Erythroblast (primary cell): Measurements from ENCODE around the gene CCDC80.
A peak's percentile ranks its signal among the peaks of the same experiment; 100 is the strongest.

Source experiments
- DNase-seq, 2 experiments: peaks; one replicate each; lab custom pipeline; 2025; lab: John Stamatoyannopoulos, UW
- GATA1 ChIP-seq: IDR thresholded peaks from 2 replicates; pipeline ENCODE4 v1.6.1; 2011; ENCODE audit warnings: low read depth, mild to moderate bottlenecking, control low read depth, low read length, moderate library complexity
- POLR2A ChIP-seq: IDR thresholded peaks from 2 replicates; pipeline ENCODE4 v1.6.1; 2011; ENCODE audit warnings: mild to moderate bottlenecking, low read length

The CCDC80 gene

DNA sequence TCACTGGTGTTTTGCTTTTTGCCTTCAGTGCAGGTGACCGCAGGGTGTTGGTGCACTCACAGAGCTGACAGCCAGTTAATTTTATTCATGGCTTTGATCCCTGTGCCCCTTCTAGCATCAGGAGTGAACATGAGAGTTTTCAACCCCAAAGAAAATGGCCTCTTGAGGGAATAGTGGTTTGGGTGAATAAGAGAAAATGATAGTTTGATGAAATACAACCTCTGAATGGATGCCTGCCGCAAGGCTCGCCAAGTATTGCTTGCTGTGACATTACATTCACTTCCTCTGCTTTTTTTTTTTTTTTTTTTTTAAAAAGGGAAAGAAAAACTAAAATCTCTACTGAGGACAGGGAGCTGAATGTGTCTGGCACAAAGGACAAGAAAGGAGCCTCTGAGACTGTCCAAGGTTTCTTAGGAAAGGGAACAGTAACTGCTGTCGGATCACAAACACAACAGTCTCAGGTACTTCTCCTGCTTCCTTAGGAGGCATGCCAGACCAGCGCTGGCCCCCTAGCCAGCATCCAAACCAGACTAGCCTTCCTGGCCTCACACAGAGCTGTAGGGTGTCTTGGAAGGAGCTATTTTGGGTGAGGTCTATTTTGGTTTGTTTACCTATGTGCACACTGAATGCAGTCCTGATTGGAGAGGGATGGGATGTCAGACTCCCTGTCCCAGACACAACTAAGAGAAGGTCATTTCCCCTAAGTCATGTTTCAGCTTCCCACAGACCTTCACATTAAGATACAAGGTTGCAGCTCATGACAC lies 29.0 kb downstream of the CCDC80 start:
- no peak for TF ChIP-seq GATA1
- TF ChIP-seq POLR2A: no peak
- no peak for DNase-seq

DNA sequence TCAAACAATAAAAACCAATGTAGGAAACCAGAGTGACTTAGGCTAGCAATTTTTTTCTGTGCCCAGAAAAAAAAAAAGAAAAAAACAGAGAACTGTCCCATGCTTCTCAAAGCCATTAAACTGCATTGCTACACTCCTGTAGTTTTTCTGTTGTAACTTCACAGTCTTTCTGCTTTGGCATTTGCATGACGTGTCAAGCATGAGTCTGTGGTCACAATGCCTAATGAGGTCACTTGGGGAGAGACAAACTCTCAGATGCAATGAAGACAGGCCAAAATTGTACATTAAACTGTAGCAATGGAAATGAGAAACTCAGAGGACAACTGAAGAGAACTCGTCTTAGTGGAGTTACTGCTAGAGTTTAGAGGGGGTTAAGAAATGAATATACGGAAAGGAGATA lies 30.8 kb downstream of the CCDC80 start:
- no peak for TF ChIP-seq GATA1
- TF ChIP-seq POLR2A: no peak
- no peak for DNase-seq

DNA sequence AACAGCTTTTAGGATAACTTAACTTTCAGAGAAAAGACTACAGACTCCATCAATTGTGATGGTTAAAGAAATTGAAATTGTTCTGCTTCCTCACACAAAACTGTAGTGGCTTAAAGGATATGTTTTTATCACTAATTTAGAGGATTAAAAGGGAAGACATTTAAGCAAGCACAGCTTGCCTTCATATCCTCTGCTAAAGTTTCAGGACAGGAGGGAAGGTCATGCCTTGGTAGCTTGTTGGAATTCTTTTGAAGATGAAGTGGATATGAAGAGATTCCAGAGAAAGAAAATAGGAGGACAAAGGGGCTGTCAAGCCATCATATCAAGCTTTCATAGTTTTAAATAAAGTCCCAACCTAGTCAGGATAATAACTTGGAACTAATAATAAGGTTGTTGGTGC lies 33.1 kb downstream of the CCDC80 start:
- no peak for TF ChIP-seq POLR2A
- TF ChIP-seq GATA1: no peak
- DNase-seq: no peak

DNA sequence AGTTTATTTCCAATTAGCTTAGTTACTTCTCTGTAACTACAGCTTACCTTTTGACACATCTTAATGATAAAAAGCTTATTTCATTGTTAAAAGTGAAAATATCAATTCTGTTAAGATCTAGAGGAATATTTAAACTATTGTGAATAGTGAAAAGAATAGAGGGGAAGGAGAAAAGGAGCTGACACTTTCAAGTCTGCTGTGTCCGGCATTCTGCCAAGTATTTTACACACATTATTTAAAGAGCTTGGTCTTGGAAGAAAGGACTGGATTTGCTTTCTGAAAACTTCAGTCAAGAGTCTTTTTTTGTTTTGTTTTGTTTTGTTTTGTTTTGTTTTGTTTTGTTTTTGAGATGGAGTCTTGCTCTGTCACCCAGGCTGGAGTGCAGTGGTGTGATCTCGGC lies 34.8 kb downstream of the CCDC80 start:
- no peak for TF ChIP-seq POLR2A
- no peak for TF ChIP-seq GATA1
- no peak for DNase-seq

DNA sequence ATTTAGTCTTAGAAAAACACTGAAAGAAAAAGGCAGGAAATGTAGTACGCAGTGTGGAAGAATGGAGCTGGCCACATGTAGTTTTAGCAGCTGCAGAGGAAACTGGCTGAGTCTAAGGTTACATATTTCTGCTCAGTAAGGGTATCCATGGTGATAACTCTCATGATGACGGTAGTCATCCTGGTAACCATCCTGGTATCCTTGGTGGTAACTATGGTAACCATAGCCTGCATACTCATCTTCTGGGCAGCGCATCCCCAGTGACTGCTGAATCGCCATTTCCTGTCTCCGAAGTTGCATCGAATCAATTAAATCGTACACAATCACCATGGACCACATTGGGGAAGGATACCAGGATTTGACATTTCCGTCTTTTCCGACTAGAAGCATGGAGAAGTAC lies 35.7 kb downstream of the CCDC80 start:
- TF ChIP-seq POLR2A (no peak), GATA1 (no peak)

DNA sequence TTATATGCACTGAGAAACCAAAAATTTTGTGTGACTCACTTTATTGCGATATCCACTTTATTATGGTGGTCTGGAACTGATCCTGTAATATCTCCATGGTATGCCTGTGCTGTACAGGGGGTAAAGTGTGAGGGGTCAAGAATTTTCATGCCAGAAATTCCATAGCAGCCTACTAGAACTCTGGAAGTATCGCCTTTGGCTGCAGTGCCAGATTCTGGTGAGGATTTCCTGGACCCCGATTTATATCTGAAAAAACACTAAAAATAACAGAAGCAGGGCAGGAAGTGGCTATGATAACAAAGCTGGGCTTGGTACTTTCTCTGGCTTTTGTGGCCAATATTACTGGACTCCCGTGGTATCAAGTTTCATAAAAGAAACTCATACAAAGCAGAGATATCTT lies 36.4 kb downstream of the CCDC80 start:
- no peak for DNase-seq
- TF ChIP-seq POLR2A: no peak
- TF ChIP-seq GATA1: no peak

More for the DNA sequence above, 35.7 kb downstream of the CCDC80 start:
- no peak for DNase-seq

DNA sequence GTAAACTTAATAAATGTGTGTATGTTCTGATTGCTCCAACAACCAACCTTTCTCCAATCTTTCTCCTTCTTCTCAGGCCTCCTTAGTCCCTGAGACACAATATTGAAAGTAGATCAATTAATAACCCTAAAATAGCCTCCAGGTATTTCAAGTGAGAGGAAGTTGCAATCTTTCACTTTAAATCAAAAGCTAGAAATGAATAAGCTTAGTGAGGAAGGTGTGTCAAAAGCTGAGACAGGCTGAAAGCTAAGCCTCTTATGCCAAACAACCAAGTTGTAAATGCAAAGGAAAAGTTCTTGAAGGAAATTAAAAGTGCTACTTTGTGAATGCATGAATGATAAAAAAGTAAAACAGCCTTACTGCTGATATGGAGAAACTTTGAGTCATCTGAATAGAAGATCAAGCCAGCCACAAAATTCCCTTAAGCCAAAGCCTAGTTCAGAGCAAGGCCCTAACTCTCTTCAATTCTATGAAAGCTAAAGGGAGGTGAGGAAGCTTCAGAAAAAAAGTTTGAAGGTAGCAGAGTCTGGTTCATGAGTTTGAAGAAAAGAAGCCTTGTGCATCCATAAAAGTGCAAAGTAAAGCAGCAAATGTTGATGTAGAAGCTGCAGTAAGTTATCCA lies 38.6 kb downstream of the CCDC80 start:
- no peak for TF ChIP-seq GATA1
- no peak for TF ChIP-seq POLR2A
- no peak for DNase-seq

DNA sequence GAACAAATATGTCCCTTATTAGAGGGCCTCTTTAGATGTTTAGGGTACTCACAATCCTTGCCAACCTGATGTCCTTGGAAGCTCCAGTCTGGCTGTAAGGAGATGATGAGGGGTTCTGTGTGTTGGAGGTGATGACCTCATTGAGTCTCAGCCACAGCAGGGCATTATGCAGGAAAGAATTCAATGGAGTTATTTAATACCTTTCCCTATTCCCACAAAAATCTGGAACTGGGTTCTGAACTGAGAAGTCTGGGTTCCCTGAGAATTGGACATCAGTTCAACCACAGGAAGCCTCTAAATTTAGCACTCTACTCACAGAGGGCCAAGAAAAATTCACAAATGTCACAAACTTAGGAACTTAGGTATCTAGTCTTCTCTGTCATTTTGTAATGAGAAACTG lies 42.2 kb downstream of the CCDC80 start:
- DNase-seq: no peak
- TF ChIP-seq POLR2A: no peak
- no peak for TF ChIP-seq GATA1

DNA sequence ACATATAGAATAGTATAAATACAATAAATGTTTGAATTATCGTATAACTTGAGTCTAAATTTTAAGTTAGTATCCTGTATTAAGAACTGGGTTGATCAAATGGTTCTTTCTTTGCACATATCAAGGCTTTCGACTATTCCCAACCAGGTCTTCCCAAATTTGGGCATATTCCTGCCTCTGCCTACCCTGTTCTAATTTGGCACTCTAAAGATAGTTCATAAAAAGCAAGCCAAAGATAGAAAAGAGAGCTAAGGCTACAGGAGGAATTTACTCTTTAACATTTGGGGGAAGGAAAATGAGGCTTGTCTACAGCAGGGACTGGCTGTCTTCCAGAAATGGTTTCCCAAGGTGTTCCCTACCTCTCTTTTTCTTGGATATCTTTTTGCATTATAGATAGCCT lies 43.0 kb downstream of the CCDC80 start:
- no peak for DNase-seq
- TF ChIP-seq POLR2A (no peak), GATA1 (no peak)

DNA sequence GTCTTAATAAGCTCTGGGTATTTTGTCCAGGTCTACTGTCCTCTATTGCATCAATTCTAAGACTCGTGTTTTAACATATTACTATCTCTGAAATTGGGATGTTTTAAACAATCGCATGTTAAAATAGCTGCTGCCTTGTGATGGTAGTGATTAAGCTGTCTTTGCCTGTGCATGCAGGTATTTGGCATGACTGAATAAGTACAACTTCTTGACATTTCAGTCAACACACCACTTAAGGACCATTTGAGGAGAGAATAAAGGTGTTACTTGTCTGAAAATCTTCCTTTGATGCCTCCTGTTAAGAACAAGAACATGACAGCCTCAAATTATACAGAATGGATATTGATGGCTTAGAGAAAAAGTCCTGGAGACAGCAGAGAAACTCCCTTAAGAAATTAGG lies 46.1 kb downstream of the CCDC80 start:
- TF ChIP-seq POLR2A (no peak), GATA1 (no peak)
- DNase-seq: no peak

DNA sequence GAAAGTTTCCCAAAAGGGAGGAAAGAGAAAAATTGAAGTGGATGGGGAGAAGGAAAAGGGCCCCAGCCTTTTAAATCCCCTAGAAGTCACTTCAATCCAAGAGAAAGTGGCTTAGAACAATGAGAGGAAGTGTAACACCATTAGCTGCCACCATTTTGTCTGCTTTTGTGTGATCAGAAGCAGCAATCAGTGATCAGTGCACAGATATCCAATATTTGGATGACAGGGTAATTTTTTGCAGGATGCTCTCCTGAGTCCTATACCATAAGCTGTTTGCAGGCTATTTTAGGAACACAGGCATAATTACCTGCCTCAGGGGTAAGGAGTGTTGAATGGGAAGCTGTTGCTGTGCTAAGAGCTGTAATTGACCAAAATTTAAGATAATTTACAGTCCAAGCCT lies 47.7 kb downstream of the CCDC80 start:
- TF ChIP-seq POLR2A (no peak), GATA1 (no peak)
- DNase-seq: no peak

DNA sequence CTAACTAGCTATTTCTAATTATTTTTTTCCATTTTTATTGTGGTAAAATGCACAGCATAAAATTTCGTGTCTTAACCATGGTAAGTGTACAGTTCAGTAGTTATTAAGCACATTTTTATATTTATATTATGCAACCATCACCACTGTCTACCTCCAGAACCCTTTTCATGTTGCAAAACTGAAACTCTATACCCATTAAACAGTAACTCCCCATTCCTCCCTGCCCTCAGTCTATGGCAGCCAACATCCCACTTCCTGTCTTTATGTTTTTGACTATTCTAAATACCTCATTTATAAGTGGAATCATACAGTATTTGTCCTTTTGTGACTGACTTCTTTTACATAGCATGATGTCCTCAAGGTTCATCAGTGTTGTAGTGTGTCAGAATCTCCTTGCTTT lies 53.6 kb downstream of the CCDC80 start:
- DNase-seq: no peak
- TF ChIP-seq POLR2A: no peak
- TF ChIP-seq GATA1: no peak

DNA sequence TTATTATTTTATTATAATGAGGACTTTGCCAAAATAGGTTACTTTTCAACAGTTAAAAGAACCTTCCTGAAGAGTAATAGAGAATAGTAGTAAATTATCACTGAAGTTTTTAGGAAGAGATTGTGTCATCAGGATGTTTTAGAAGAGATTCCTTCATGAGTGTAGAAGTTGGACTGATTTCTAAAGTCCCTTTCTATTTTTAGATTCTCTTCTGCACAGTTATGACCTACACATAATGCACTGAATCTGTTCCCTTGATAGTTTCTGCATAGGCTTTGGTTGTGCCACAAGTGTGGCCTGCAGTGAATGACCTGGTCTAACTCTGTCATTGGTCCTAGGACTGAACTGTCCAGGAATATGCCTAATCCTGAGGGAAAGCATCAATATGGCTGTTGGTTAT lies 55.2 kb downstream of the CCDC80 start:
- TF ChIP-seq POLR2A (no peak), GATA1 (no peak)
- DNase-seq: no peak

DNA sequence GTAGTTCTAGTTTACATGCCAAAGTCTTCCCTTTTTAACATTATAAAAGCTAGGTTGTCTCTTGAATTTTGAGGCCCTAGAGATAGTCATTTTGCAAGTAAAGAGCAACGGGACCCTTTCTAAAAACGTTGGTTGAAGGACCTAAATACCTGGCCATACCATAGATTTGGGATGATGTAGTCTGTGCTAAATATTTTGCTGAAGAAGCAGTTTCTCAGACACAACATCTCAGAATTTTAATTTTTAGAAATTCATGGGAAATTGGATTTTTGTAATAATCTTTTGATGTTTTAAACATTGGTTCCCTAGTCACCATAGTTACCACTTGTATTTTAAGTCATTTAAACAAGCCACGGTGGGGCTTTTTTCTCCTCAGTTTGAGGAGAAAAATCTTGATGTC lies 57.8 kb downstream of the CCDC80 start:
- no peak for DNase-seq
- TF ChIP-seq GATA1 (no peak), POLR2A (no peak)

DNA sequence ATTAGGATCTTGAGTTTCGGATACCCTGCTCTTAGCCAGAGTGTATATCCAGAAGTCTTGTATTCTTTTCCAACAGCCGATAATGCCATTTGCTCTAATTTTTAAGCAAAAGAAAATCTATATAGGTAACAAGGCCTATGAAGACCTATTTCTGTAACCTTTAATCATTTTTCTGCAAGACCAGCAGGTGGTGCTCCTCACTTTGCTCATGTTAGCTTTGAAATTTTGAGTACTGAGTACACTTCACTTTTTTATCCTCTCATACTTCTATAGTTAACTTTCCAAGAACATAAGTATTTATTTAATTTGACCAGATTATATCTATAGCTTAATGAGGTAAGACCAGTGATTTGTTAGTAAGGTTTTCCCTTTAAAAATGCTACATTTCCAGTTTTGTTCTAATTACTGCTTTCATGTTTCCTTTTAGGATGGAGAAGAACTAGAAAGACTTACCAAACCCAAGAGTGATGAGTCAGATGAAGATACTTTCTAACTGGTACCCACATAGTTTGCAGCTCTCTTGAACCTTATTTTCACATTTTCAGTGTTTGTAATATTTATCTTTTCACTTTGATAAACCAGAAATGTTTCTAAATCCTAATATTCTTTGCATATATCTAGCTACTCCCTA lies 58.6 kb downstream of the CCDC80 start:
- peak; percentile 50 to 65 for DNase-seq
- TF ChIP-seq POLR2A: no peak
- TF ChIP-seq GATA1: no peak
